IPS-NIHi11 (cell line): ENCODE data around the gene CRACR2B.

Experiments used
- DNase-seq: peaks from one replicate; pipeline ENCODE4 v3.0.0; 2012; ENCODE audit warnings: mixed read lengths, low spot score

Gene CRACR2B

DNA sequence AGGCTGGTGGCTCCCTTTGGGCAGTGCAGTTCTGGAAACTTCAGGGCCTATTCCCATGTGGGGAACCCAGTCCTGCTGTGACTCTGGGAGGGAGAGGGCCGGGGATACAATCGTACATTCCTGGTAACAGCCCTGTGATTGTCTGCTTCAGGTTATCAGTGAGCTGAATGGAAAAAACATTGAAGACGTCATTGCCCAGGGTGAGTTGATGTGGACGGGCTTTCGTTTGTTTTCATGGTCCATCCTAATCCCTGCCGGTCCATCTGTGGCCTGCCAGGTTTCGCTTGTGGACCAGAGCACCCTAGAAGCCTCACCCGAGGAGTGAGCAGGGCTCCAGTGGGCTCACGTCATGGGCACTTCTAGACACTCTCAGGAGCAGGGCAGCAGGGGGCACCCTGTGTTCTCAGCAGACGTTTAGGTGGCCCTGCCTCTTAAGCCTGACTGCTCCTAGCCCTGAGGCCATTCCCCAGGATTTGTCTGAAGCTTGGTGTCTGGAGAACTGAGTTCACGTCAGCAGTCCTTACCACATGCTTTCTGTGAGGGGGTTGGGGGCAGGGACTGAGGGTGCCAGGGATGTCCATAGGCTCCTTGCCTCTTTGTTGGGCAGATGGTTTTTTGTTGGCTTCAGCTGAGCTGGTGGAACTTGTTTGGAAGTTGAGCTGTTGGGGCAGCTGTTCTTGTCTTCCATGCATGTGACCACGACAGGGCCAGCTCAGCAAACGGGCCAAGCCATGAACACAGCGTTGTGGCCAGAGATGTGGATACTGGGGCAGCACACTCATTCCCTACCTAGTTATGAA, 16.1 kb upstream of the CRACR2B start:
- no peak for DNase-seq

DNA sequence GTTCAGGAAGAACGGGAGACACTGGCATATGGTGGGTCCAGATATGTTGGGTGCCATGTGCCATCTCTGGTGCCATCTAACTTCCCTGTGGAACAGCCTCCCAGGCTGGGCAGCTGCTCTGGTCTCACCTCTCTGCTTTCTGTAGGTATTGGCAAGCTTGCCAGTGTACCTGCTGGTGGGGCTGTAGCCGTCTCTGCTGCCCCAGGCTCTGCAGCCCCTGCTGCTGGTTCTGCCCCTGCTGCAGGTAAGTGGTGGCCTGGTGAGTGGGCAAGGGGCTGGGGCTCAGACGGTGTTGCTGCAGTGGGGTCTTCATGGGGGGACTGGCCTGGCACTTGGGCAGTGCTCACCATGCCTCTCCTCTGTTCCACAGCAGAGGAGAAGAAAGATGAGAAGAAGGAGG, 15.3 kb upstream of the CRACR2B start:
- no peak for DNase-seq

DNA sequence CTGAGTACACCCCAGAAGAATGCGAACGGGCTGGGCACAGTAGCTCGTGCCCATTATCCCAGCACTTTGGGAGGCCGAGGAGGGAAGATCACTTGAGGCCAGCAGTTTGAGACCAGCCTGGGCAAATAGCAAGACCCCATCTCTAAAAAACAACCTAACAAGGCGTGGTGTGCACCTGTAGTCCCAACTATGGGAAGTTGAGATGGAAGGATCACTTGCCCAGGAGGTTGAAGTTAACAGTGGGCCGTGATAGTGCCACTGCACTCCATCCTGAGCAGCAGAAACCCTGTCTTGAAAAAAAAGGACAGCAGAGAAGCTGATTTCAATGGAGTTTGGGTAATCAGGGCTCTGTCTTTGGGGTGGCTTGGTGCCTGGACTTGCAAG, 14.7 kb upstream of the CRACR2B start:
- DNase-seq = no peak

DNA sequence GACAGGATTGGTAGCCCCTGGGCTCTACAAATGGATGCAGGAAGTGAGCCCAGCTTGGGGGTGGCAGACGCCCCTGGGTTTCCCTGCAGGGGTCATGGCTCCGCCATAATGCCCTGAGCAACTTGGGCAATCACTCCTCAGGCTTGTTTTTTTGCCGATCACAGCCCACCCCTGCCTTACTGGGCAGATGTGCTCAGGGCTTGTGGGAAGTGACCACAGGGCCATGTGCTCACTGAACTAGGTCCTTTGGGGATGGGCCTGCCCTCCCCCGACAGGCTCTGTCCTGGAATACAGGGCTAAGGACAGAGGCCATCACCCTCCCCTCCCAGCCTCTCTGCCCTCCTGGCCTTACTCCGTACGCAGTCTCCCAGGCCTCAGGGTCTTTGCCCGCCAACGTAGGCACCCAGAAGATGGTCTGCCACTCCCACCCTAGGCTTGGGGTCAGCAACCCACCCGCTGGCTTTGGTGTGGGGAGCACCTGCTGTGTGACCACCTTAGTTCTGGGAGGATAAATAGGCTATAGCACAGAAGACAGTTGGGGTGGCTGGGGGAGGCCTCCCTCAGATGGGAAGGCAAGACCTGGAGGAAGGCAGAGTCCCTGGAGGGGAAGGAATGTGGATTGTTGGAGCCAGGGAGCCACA, 14.1 kb upstream of the CRACR2B start:
- no peak for DNase-seq

DNA sequence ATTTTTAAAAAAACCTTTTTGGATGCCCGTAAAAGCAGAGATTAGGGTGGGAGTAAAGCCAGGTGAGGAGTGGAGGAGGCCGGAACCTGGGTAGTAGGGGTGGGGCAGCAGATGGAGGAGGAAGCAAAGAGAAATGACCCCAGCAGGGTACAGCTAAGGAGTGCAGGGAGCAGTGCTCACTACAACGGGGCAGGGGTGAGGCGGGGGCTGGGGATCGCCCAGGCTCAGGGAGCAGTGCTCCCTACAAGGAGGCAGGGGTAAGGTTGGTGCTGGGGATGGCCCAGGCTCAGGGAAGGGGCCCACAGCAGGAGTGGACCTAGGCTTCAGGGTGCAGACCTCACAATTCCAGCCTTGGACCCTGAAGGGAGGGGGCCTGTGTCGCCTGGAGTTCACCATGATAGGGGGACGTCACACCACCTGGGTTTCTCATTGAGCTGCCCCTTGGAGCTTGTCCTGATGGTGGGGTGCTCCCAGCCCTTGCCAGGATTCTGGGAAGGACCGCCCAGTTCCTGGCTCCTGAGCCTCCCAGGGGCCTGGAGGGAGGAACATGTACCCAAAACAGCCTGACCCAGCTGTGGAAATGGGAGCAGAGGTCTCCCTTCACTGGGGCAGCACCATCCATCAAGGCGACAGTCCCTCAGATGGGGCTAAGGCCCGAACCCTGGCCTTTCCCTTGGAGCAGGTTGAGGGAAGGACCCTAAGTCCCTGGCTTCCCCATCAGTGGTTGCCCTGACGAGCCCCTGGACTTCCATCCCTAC, 11.9 kb upstream of the CRACR2B start:
- no peak for DNase-seq

DNA sequence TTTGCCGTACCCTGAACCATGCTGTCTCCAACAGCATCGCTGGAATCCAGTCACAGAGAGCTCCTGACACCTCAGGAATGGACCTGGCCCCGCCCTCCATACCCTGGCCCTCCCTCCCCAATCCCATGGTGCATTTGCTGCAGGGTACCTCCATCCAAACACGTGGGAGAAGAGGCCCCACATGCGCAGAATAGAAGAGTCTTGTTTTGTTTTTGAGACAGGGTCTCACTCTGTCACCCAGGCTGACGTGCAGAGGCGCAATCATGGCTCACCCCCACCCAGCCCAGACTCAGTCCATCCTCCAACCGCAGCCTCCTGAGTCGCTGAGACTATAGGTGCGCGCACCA, 11.3 kb upstream of the CRACR2B start:
- no peak for DNase-seq

DNA sequence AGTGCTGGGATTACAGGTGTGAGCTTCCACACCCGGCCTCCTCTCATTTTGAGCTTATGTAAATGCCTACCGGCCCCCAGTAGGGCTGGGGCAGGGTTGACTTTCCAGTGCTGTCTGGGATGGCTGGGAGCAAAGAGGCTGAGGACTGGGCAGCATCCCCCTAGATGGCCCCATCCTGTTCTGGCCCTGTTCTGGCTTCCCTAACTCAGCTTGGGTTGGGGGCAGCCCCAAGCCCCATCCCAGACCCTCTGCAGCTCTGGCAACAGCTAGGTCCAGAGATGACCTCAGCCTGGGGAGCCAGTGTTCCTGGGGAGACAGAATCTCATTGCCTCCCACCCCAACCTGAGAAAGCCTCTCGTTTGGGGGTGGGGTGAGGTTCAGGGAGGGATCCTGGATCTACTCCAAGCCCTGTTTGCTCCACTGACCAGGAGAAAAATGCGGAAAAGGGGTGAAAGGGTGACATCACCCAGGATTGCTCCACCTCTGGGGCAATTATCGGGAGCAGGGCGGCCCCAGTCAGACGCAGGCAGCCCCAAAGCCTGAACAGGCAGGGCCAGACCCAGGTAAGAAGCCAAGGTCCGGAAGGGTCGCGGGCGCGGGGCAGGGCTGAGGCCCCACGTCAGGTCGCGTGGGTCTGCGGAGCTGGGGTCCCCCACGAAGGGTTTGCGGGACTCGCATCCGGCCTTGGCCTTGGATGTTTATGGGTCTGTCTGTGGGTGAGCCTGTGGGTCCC, 9.2 kb upstream of the CRACR2B start, which contains the start of gene PNPLA2:
Gene PNPLA2 (plus strand): TSS at position 519 of the 733 bp plus-strand sequence. CDS start 805 bp downstream, outside the sequence.
- no peak for DNase-seq

DNA sequence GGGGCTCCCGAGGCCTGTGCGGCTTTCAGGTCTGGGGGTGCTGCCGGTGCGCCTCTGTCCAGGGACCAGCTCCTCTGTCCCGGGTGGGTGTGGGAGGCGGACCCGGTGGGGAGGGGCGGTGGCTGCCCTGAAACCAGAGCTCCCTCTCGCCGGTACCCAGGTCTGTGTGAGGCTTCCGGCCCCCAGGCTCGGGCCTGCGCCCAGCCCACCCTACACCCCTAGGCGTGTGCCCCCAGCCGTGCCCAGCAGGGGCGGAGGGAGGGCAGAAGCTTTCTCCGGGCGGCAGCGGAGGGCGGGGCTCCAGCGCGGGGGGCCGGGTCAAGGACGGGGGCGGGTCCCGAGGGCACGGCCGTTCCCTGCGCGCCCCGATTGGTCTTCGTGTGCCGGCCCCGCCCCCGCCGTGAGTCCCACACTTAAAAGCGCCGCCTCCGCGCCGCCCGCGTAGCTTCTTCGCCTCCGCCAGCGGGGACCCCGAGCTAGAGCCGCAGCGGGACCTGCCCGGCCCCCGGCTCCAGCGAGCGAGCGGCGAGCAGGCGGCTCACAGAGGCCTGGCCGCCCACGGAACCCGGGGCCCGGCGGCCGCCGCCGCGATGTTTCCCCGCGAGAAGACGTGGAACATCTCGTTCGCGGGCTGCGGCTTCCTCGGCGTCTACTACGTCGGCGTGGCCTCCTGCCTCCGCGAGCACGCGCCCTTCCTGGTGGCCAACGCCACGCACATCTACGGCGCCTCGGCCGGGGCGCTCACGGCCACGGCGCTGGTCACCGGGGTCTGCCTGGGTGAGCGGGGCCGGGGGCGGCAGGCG, 8.4 kb upstream of the CRACR2B start:
- DNase-seq = peak; percentile 94

DNA sequence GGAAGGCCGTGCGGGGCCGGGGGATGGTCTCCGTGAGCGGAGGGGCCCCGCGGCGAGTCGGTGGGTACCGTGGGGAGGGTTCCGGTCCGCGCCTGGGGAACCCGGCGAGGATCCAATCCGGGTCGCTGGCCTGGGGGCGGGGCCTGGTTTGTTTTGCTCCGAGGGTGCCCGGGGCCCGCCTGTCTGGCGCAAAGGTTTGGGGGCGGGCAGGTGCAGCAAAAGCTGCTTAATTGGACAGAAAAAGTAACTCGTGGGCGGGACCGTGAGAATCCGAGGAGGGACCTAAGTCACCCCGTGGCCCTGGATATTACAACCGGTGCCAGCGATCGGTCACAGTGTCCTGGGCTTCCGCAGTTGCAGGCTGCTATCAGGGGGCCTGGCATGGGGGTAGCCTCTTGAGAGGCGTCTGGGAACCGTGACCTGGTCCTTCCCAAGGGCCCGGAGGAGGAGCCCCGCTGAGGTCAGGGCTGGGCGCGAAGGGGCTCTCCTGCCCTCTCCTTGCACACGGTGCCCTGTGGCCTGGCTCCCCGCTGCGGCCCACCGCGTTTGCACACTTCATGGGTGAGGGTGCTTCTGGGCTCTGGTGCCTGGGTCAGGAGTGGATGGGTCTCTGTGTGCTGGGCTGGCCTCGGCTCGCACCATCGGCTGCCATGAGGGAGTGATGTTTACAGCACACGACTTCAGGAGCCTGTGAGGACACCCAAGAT, 7.6 kb upstream of the CRACR2B start:
- DNase-seq = peak; percentile 81

DNA sequence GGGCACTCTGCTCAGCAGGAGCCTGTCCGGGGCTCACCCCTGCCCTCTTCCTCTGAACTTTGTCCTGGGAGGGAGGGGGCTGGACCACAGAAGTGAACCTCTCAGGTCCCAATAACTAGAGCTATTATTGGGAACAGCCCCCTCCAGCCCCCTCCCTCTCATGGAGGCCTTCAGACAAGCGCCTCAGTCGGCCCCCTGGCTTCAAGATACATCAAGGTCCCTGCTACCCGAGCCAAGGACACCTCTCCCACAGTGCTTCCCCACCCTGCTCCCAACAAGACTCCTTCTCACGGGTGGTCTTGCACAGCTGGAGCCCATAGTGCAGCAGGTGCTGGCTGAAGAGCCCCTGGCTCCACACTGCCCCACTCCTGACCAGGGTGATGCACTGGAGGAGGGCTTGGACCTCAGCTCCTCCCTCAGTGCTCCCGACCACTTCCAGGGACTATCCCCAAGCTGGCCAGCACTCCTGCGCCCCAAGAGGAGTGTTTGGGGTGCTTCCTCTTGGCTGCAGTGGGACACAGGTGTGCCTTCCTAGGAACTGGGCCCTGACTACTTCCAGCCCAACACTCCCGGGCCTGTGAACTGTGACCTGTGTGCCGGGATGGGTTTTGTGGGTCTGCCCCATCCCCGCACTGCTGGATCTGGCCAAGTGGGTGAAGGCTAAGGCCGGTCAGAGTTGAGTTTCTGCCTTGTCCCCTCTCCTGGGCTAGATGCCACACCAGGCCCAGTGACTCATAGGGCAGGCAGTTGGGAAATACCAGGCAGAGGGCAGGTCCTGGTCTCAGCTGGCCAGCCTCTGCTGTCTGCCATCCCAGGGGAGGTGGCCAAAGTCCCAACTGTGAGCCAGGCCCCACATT, 6.8 kb upstream of the CRACR2B start:
- DNase-seq = no peak

DNA sequence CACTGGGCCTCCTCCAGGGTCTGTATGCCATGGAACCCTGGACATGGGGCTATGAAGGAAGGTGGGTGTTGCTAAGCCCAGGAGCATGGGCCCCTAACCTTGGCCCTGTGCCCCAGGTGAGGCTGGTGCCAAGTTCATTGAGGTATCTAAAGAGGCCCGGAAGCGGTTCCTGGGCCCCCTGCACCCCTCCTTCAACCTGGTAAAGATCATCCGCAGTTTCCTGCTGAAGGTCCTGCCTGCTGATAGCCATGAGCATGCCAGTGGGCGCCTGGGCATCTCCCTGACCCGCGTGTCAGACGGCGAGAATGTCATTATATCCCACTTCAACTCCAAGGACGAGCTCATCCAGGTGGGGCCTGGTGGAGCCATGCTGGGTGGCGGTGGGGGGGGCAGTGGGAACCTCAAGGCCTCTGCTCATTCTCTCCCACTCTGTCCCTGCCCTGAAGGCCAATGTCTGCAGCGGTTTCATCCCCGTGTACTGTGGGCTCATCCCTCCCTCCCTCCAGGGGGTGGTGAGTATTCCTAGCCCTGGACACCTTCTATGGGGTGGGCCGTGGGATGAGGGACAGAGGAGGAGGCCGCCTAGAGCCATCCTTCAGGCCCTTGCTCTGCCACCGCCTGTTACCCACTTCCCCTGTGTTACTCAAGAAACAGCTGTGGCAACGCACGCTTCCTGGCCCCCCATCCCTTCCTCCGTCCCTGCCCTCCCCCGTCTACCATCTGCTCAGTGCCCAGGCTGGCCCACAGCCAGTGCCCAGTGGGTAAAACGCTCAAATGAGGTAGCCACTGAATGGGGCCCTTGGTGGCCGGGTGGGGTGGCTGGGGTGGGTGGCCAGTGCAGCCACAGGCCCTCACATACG, 6.0 kb upstream of the CRACR2B start:
- DNase-seq = no peak

DNA sequence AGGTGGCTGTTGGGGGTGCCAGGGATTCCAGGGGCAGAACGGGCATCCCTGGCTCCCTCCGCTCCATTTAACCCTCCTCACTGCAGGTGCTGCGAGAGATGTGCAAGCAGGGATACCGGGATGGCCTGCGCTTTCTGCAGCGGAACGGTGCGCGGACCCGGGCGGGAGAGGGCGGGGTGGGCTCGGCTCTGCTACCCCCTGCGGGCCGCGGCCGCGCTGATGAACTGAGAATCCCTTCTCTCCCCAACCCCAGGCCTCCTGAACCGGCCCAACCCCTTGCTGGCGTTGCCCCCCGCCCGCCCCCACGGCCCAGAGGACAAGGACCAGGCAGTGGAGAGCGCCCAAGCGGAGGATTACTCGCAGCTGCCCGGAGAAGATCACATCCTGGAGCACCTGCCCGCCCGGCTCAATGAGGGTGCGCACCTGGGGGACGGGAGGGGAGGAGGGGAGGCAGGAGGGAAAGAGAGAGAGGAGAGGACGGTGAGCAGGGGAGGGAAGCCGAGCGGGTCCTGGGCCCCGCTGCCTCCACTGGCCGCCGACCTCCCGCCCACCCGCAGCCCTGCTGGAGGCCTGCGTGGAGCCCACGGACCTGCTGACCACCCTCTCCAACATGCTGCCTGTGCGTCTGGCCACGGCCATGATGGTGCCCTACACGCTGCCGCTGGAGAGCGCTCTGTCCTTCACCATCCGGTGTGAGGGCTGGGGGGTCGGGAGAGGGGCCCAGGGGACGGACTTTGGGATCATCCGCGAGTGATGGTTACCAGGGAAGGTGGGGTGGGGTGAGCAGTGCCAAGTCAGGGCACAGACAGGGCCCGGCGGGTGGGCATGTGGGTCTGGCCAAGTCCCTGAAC, 4.1 kb upstream of the CRACR2B start:
- no peak for DNase-seq

DNA sequence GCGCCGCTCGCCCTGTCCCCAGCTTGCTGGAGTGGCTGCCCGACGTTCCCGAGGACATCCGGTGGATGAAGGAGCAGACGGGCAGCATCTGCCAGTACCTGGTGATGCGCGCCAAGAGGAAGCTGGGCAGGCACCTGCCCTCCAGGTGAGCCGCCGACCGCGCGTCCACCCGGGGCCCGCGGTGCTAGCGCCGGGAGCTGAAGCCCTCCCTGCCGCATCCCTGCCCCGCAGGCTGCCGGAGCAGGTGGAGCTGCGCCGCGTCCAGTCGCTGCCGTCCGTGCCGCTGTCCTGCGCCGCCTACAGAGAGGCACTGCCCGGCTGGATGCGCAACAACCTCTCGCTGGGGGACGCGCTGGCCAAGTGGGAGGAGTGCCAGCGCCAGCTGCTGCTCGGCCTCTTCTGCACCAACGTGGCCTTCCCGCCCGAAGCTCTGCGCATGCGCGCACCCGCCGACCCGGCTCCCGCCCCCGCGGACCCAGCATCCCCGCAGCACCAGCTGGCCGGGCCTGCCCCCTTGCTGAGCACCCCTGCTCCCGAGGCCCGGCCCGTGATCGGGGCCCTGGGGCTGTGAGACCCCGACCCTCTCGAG, 3.3 kb upstream of the CRACR2B start:
- no peak for DNase-seq

DNA sequence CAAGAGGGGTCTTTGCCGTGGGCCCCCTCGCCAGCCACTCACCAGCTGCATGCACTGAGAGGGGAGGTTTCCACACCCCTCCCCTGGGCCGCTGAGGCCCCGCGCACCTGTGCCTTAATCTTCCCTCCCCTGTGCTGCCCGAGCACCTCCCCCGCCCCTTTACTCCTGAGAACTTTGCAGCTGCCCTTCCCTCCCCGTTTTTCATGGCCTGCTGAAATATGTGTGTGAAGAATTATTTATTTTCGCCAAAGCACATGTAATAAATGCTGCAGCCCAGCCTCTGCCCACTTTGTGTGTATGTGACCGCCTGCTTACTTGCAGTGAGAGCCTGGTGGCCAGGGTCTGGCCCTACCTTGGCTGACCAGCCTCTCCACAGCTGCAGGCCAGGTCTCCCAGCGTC, 2.8 kb upstream of the CRACR2B start:
- no peak for DNase-seq

DNA sequence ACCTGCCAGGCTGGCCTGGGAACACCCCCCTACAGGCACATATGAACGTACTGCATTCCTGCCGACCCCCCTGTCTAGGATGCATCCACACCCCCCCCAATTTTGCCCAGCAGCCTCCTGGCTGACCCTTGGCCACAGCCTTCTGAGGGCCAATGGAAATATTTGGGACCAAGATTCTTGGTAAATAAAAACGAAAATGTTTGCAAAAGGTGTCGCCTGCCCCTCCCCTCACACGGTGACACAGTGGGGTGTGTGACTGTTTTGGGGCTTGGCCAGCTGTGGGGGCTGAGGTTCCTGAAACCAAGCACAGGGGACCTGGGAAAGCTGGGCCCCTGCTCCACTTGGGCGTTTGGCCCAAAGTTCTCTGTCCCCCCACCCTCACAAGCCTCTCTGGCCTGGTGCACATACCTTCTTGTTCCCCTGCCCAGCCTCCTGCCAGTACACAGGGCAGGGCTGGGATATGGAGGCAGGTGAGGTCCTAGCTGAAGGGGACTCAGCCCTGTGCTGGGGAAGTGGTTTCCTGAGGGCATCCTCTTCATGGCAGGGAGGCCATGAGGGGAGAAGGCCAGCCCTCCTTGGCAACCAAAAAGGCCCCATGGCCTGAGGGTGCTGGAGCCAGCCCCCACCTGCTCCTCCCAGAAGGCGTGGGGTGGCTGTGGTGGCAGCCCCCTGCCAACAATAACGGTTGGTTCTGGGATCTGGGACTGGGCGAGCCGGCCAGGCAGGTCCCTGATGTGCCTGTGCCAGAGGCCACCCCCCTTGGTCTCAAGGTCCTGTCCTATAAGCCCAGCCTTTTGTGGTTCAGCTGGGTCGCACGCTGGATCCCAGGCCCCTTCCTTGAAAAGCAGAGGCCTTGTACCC, 2.1 kb upstream of the CRACR2B start:
- no peak for DNase-seq

DNA sequence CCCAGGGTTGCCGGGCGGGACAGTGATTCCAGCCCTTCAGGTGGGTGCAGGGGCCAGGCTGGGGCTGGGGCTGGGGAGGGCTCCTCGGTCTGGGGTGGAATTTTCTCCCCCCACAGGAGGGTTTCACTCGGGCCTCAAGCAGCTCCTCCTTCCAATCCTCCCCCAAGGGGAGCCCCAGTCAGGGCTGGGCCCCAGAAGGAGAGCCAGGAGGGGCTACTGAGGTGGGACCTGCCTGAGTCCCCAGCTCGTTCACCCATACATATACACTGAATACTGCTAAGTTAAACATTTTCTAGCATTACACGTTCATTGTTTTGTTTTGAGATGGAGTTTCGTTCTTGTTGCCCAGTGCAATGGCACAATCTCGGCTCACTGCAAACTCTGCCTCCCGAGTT, 1.5 kb upstream of the CRACR2B start:
- no peak for DNase-seq

DNA sequence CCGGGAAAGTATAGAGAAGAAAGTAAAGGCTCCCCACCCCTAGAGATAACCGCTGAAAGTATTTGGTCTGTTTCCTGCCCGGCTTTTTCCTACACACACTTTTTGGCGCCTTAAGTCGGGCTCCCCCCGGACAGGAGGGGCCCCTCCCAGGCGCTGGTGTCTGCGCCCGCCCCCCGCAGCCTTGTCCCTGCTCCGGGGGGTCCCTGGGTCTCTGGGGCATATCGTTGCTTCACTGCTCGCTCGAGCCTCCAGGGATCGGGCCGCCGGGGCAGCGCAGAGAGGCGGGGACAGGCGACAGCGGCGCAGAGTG, 928 bp upstream of the CRACR2B start:
- no peak for DNase-seq
